Ishikawa (cell line): Measurements from ENCODE around the gene AKAP9.

ENCODE experiments used
- CEBPB ChIP-seq: IDR thresholded peaks from 2 replicates; pipeline ENCODE4 v1.6.1; 2012
- CREB1 ChIP-seq: IDR thresholded peaks from 2 replicates; pipeline ENCODE4 v1.6.1; 2012; ENCODE audit warnings: low read depth
- EGR1 ChIP-seq: IDR thresholded peaks from 2 replicates; pipeline ENCODE4 v1.6.1; 2012
- EP300 ChIP-seq: IDR thresholded peaks from 2 replicates; pipeline ENCODE4 v1.6.1; 2012; ENCODE audit warnings: borderline replicate concordance
- FOXM1 ChIP-seq: IDR thresholded peaks from 2 replicates; pipeline ENCODE4 v1.6.1; 2012; ENCODE audit warnings: low read depth, borderline replicate concordance
- MAX ChIP-seq: IDR thresholded peaks from 2 replicates; pipeline ENCODE4 v1.6.1; 2012
- NFIC ChIP-seq: IDR thresholded peaks from 2 replicates; pipeline ENCODE4 v1.6.1; 2012
- RAD21 ChIP-seq: IDR thresholded peaks from 2 replicates; pipeline ENCODE4 v1.6.1; 2012; ENCODE audit warnings: low read depth
- TAF1 ChIP-seq: IDR thresholded peaks from 2 replicates; pipeline ENCODE4 v1.6.1; 2012; ENCODE audit warnings: low read depth, mild to moderate bottlenecking
- TCF12 ChIP-seq: IDR thresholded peaks from 2 replicates; pipeline ENCODE4 v1.6.1; 2012; ENCODE audit warnings: low read depth
- TEAD4 ChIP-seq: IDR thresholded peaks from 2 replicates; pipeline ENCODE4 v1.6.1; 2012
- USF1 ChIP-seq: IDR thresholded peaks from 2 replicates; pipeline ENCODE4 v1.6.1; 2012
- YY1 ChIP-seq: IDR thresholded peaks from 2 replicates; pipeline ENCODE4 v1.6.1; 2012; ENCODE audit warnings: low read depth
- ZBTB7A ChIP-seq: IDR thresholded peaks from 2 replicates; pipeline ENCODE4 v1.6.1; 2012; ENCODE audit warnings: low read depth
- TF ChIP-seq, protein P1 (sequence below): IDR thresholded peaks from 2 replicates; pipeline ENCODE4 v1.6.1; 2012; ENCODE audit warnings: low read depth, mild to moderate bottlenecking

The AKAP9 gene

GRCh38 chr7:91940572-91941341, at the start of gene AKAP9:
Gene AKAP9 (plus strand): TSS chr7:91940862. CDS start chr7:91941100, 238 bp downstream.
- TF ChIP-seq YY1 (peak; percentile 94), CEBPB (no peak), TCF12 (peak; percentile 44; the same call in 1 of the 2 replicates), ZBTB7A (peak; percentile 64), FOXM1 (no peak), NFIC (no peak; the same call in 1 of the 2 replicates), MAX (peak; percentile 71), EP300 (no peak), EGR1 (peak; percentile 14; the same call in 1 of the 2 replicates), RAD21 (no peak; the same call in 1 of the 2 replicates), TAF1 (peak; percentile 97), USF1 (peak; percentile 42), CREB1 (no peak), TEAD4 (peak; percentile 15; the same call in 1 of the 2 replicates)
- TF ChIP-seq, protein P1, sequence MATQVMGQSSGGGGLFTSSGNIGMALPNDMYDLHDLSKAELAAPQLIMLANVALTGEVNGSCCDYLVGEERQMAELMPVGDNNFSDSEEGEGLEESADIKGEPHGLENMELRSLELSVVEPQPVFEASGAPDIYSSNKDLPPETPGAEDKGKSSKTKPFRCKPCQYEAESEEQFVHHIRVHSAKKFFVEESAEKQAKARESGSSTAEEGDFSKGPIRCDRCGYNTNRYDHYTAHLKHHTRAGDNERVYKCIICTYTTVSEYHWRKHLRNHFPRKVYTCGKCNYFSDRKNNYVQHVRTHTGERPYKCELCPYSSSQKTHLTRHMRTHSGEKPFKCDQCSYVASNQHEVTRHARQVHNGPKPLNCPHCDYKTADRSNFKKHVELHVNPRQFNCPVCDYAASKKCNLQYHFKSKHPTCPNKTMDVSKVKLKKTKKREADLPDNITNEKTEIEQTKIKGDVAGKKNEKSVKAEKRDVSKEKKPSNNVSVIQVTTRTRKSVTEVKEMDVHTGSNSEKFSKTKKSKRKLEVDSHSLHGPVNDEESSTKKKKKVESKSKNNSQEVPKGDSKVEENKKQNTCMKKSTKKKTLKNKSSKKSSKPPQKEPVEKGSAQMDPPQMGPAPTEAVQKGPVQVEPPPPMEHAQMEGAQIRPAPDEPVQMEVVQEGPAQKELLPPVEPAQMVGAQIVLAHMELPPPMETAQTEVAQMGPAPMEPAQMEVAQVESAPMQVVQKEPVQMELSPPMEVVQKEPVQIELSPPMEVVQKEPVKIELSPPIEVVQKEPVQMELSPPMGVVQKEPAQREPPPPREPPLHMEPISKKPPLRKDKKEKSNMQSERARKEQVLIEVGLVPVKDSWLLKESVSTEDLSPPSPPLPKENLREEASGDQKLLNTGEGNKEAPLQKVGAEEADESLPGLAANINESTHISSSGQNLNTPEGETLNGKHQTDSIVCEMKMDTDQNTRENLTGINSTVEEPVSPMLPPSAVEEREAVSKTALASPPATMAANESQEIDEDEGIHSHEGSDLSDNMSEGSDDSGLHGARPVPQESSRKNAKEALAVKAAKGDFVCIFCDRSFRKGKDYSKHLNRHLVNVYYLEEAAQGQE, result no peak

GRCh38 chr7:91892099-91892705, 48.5 kb upstream of the AKAP9 start:
- TF ChIP-seq TEAD4, result no peak

DNA sequence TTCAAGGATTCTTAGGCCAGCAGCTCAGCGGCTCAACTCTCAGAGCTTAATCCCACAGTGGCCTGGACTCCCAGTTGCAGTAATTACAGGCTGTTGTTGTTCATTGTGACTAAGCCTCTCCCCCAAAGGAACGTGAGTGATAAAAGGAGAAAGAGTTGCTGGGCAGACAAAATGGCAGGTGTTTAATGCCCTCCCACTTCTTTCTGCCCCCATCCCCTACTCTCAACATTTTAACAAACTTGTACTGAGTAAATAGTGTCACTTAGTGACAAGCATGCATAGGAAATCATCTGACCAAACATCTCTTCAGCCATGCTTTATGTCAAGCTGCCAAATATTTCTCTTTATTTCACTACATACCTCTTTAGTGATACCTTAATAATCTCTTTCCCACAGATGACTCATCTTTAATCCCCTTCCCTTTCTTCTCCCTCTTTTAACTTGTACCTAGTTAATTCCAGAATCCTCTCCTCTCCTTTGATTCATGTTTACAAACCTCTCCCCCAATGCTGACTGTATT, 47.8 kb upstream of the AKAP9 start:
- TF ChIP-seq TCF12 (no peak), CREB1 (no peak), ZBTB7A (no peak), TAF1 (no peak), CEBPB (no peak), USF1 (no peak), FOXM1 (no peak), EGR1 (no peak), EP300 (no peak), NFIC (no peak), YY1 (no peak)
- TF ChIP-seq, protein P1, result no peak

GRCh38 chr7:91894781-91895480, 45.7 kb upstream of the AKAP9 start:
- TF ChIP-seq RAD21 (no peak), MAX (no peak), CEBPB (no peak), FOXM1 (no peak), TAF1 (no peak), YY1 (no peak), TEAD4 (no peak), USF1 (no peak), CREB1 (no peak)
